NCI-H1694 treated with DMSO at 0.1 percent for 48 hours (cell line): ENCODE results near the gene GMIP.

Source experiments
- DNase-seq: peaks from one replicate; lab custom pipeline; 2025; lab: John Stamatoyannopoulos, UW

Gene GMIP

DNA sequence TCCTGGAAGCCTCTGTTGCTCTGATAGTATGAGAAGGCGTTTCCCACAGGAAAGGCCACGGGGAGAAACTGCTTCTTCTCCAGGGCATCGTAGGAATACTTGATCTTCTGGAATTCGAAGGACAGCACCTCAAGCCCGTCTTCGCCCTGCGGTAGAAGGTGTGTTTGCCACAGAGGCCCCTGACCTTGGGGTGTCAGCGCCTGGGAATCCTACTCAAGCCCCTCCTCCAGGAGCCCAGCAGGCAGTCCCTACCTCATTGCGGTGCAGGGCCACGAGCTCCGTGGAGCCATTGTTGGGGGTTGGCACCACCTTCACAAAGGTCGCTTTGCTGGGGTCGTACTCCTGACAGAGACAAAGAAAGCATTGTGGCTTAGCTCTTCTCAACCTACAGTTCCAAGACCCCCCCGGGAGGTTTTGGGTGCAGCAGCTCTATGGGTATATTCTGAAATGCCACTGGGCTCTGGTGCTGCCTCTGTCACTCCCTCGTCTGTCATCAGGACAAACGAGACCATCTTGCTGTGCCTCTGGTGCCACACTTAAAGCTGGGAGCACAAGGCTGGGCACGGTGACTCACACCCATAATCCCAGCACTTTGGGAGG lies 16.3 kb upstream of the GMIP start:
- DNase-seq = no peak

DNA sequence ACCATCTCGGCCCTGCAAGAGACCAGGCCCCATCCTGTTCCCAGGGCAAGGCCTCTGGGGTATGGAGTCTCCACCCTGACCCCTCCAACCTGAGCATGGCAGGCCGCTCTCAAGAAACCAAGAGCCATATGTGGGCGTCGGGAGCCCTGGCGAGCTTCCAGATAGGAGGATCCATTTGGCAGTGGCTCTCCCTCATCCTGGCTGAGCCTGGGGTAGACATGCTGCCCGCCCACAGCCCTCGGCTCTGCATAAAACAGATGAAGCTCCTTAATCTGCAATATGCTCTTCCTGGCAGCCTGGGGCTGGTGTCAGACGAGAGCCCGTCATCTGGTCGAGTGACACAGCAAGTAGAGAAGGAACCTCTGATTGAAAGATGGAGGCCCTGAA lies 13.9 kb upstream of the GMIP start:
- peak; percentile 95 for DNase-seq

DNA sequence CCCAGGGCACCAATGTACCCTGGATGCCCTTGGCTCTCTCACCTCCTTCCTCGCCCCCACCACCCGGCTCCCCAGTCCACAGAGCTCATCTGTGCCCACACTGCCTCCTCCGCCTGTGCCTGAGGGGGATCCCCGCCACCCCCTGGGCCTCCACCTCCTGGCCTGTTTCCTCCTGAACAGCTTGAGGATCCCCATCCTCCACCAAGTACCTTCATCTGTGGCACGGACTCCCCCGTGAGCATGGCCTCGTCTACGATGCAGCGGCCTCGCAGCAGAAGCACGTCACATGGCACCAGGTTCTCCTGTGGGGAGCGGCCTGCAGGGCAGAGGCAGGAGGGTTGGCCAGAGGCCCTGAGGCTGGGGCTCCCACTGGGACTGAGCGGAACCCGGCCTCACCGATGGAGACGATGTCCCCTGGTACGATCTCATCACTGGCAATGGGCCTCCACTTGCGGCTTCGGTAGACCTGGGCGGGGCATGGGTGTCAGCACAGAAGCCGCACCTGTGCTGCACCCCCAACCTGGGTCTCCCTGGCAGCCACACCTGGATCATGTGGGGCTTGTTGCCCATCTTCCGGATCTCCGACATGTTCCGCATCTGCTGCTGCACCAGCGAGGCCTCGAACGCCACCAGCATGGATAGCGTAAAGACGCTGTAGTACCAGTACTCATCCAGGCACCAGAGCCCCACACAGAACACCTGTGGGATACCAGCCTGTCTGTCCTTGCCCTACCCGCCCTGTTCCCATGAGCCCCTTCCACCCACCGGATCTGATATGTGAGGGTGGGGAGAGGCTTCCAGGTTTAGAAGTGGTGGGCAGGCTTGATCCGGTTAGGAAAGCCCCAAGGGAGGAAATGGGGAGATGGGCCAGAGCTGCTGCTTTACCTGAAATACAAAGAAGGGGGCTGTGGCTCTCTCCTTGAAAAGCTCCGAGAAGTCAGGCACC lies 13.3 kb upstream of the GMIP start:
- no peak for DNase-seq

DNA sequence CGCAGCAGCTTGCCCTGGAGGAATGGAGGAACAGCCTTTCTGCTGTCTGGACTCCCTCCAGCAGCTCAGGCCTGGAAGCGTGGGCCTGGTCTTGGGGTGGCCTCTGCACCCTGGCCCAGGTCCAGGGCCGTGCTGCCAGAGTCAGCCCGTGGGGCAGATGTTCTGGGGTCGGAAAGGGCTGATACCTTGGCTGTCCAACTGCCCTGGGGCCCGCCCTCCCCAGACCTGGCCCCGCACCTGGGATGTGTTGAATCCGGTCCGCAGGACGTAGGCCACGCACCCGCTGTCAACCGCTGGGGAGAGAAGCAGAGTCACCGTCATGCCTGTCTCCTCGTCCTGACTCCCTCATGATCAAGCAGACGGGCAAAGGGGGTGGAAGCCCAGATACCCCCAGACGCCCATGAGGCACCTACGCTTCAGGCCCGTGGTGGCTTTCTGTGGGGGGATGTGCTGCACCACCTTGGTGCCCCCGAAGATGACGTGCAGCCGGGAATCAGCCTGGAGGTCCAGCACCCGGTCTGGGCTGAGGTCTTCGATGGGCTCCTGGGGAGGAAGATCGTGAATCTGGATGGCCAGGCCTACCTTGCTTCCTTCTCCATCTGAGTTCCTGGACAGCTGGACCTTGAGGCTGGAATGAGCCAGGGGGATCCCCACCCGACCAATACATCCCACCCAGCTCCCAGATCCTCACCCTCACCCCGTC lies 12.3 kb upstream of the GMIP start:
- DNase-seq = no peak

DNA sequence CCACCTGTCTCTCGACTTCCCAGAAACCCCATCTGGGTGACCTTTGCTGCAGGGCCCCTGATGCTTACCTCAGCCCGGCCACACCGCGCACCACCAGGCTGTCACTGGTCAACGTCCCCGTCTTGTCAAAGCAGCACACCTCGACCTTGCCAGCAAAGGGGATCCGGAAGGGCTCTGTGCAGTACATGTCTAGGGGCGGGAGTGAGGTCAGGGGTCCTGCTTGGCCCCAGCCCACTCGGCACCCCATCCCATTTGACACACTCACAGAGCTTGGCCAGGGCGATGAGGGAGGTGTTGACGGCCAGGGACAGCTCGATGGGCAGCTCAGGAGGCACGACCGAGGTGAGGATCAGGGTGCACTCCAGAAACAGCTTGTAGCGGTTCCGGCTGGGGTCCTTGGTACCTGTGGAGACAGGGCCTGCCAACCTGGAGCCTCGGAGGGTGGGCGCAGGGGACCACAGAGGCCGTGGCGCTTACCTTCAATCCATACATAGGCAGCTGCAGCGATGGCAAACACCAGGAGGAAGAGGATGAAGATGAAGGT lies 11.7 kb upstream of the GMIP start:
- no peak for DNase-seq

DNA sequence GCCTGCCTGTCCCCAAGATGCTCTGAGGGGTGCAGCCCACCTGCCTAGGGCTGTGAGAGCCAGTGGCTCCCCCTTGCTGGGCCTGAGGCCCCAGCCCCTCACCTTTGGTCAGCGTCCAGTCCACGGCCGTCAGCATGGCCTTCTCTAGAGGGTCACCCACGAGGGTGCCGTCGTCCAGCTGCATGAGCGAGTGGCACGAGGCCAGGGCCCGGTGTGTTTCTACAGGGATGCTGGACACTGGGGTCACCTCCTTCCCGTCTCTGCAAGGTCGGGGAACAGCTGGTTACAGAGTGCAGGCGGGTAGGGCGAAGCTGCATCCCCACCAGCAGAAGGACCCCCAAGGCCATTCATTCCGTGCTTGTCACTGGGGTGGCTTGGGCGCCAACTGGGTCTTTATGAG lies 11.0 kb upstream of the GMIP start:
- no peak for DNase-seq

DNA sequence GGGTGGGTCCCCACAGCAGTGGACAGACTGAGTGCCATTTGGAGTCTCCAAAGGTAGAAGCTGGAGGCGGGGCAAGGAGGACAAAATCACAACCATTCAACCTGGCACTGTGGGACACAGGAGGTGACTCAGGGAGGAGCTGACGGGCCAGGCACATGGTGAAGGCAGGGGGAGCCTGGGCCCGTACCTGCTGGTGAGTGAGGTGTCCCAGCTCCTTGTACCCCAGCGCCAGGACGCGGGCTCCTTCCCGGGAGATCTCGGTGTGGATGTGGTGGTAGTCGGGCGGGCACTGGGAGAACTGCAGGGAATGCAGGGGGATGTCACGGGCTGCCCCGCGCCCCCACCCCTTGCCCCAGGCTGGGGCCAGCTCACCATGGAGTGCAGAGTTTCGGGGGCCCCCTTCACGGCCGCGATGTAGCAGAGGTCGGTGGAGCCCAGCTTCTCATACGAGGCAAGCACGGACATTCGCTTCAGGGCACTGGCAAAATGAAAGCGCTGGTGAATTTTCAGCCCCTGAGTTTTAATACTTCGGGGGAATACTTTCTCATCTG lies 10.2 kb upstream of the GMIP start:
- DNase-seq = no peak

DNA sequence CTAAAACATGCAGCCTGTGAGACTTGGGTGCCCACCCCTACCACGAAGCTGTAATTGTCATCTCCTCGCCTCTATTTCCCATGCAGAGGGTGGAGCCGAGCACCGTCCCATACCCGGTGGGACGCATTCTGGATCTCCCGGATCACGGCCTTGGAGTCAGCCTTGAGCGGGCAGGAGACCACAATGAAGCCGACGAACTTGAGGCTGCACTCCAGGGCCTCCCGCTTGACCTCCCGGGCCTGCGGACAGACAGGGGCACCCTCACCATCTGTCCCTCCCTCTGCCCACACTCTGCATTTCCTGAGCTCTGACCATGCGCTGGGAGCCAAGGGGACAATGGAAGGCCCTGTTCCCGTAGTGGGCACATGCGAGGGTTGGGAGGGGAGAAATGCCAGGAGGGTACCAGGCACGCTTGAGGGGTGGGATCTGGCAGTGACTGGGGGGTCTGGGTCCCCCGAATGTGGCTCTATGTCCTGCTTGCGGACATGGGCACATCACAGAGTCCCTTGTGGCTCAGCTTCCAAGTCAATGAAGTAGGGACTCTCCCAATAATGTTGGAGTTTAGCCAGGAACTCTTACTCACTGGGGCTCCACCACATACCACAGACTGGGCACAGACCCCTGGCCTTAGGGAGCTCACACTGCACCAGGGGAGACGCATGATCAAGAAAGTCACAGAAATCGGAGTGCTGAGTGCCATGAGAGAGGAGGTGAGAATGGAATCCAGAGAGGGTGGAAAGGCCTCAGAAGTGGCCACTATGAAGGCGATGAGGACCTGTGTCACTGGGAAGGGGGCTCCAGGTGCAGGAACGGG lies 9.2 kb upstream of the GMIP start:
- no peak for DNase-seq

DNA sequence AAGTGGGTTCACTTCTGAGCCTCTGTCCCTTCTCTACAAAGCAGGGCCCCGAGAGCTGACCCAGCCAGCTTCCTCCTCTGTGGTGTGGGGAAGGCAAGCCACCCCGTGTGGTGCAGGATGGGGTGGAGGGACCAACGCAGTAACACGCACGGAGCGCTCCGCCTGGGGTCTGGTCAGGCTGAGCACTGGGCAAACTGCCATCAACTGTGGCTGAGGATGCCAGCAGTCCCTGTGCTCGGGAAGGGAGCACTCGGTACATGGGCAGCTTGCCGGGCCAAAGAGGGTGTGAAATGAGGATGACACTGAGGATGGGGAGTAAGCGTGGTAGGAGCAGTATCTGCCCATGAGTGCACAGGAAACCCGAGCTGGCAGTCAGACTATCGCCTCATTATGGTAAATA lies 7.6 kb upstream of the GMIP start:
- no peak for DNase-seq

DNA sequence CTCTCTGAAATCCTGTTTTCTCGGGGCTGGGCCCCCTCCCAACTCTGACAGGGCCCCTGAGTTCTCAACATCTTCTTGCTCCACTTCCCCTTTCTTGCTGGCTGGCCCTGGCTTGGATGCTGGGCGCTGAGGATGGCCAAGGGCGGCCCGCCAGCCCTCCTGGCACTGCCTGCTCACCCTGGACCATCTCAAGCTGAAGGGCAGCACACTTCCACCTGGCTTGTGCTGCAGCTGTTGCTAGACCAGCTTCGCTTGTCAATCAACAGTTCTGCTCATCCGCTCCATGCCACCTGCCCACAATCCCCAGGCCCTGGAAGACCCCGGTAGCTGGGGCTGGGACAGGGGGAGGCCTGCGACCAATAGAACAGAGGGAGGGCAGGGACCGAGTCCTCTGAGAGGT lies 6.9 kb upstream of the GMIP start:
- no peak for DNase-seq

DNA sequence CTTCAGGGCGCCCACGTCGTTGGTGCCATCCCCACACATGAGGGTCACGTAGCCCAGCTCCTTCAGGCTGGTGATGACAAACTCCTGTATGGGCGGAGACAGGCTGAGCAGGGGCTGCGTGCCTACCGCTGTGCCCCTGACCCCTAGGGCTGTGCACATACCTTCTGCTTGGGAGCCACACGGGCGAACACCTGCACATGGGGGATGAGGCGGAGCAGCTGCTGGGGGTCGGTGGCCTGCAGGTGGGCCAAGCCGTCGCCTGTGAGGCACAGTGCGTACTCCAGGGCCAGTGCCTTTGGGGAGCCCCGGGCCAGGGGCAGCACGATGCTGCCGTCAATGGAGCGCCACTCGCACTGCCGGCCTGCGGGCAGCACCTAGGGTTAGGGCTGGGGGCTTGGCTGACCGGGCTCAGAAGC lies 6.1 kb upstream of the GMIP start:
- no peak for DNase-seq

DNA sequence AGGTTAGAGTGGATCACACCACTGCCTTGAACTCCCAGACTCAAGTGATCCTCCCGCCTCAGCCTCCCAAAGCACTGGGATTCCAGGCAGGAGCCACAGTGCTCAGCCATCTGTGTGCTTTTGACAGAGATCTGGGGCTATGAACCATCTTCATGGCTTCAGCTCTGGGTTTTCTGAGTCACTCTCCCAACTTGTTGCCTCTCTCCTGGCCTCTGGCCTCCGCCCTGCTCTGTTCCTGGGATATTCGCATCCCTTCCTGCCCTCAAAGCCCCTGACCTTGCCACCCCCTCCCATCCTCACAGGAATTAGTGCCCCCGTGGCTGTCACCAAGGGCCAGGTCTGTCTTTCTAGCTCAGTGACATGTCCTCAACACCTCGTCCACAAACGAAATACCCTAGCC lies 5.7 kb upstream of the GMIP start:
- no peak for DNase-seq

DNA sequence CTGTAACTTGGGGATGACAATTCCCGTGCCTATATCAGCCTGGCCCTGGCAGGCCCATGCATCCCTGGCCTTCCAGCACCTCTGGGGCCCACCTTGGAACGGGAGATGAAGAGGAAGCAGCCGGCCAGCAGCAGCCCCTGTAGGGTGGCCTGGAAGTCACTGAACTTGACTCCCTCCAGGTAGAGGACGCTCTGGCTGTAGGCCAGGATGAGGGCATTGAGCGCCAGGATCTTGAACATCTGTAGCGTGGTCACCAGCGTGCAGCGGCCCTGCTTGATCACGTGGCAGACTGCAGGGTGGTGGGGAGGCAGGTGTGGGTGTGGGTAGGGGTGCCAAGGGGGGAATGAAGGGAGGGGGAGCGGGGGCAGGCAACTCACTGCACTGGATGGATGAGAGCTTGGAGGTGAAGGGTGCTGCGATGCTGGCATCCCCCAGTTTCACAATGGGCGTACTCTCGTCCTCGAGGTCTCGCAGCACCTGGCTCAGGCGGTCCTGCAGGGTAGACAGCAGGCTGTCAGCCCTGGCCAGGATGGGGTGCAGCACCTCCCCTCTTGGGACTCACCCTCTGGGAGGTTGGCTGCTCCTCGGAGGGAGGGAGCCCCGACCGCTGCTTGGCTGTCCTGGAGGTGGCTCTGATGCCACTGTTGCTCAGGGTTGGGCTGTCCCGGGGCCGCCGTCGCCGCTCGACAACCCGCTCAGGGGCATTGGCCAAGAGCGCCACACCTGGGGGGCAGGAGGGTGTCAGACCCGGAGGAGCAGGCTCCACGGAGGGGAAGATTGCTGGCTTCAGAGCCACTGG lies 3.8 kb upstream of the GMIP start:
- DNase-seq = no peak

DNA sequence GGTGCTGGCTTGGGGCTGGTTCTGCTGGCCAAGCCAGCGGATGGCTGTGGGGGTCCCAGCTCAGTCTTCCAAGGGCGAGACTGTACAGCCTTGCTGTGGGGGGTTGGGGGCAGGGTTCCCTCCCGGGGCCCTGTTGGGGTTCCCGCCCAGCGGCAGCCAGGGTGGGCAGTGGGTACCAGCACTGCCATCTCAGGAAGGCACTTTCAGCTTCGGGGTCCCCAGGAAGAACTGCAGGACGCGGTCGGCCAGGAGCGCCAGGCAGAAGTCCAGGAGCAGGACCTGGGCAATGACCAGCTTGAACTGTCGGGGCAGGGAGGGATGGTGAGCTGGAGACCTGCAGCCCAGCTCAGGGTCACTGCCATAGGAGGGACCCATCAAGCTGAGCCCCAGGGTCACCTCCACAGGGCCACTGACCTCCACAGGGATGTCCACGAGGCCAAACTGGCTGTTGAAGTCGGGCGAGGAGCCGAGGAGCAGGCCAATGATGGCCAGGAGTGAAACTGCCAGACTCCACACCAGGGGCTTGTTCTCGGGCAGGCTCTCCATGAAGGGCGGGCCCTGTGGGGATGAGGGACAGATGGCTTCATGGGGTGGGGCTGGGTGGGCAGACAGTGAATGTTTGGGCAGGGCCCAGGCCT lies 1.9 kb upstream of the GMIP start:
- DNase-seq = no peak

DNA sequence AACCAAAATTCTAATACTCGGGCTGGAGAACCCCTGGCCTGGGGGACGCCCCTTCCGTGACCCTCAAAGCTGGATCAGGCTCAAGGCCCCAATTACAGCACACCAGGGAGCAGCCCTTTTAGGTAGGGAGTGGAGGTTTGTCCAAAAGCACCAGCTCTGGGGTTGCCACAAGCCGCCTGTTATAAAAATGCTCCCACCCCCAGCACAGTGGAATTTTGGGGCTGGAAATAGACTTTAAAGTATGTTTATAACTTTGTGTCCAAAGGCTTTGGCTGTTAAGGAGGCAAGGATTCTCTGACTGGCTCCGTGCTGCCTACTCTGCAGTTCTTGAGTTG lies 564 bp upstream of the GMIP start:
- no peak for DNase-seq

DNA sequence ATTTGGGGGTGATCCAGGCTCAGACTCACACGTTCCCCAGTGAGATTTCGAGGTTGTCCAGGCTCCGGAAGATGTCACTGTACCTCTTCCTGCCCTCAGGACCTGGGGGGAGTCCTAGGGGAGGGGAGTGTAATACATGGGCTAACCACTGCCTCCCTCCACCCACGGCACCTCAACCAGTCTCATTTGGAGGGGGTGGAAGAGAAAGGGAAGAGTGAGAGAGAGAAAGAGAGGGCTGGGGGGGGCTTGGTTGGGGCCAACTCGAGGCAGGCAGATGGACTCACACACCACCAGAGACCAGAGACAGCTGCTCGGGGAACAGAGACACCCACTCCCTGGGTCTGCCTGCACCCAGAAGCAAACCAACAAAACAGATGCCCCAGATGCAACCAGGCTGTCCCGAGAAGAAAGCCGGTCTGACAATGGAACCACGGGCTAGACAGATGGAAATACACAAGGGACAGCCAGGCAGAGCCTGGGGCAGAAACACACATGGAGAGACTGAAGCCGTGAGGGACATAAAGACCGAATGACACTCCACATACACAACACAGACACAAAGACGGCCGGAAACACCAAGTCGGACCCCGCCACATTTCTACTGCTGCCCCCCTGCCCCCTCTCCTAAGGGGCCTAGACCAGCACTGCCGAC lies 825 bp downstream of the GMIP start:
- DNase-seq = peak; percentile 63

DNA sequence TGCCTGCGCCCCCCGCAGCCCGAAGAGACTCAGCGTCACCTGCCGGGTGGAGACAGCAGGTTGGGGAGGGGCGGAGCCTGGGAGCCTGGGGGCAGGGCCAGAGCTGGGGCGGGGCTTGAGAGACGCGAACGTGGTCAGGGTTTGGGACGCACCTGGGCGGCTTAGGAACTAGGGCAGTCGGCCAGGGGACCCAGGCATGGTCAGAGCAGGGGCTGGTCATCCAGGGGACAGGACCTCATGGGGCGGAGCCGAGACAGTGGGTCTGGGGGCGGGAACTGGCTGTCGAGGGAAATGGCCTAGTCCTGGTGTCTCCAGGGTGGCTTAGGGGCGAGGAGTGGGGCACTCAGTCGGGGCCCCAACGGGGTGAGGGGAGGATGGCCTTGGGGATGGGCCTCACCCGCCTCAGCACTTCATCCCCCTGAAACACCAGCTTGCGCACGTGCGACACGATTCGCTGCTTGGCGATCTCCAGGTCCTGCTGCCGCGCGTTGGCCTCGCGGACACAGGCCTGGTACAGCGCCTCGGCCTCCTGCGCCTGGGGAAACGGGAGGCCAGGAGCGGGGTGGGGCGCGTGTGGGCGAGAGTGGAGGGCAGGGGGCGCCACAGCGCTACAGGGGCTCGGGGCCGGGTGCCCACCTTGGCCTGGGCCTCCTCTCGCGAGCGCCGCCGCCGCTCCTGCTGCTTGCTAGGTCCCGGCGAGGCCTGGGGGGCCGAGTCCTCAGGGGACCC lies 5.8 kb downstream of the GMIP start:
- DNase-seq = no peak

DNA sequence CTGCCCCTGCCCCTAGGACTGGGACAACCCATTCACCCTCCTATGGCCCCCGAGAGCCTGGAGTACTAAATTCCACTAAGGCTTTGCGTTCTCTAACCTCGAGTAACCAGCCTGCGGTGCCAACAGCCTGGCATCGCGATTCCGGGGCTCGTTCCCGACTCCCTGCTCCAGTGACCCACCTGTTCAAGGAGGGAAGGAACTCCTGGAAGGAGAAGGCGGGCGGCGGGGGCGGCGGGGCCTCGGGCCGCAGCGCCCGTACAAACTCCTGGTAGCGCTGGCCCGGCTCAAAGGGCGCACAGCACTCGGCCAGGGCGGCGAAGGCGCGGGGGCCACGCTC lies 6.3 kb downstream of the GMIP start:
- no peak for DNase-seq

DNA sequence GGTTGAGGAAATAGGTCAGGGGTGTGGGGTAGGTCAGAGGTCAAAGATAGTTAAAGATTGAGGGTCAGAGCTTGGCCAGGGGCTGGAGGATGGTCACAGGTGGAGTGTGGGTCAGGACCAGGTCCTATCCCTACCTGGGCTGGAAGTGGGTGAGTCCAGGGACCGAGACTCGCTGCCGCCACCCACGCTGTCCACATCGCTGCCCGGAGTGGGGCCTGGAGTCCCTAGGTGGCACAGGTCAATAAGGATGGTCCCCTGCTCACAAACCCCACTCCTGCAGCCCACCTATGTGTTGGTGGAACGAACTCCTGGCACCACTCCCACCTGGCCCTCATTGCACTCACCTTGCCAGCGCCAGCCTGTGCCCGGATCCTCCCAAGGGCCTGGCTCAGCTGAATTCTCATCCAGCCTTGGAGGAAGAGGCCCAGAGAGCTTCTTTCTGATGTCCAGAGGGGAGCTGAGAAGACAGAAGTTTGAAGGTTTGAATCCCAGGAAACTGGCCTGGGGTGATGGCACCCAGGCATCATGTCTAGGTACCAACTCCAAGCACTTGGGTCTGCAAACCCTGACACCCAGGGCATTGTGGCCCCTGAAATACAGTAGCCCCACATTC lies 6.8 kb downstream of the GMIP start:
- no peak for DNase-seq
